Cortex of kidney (tissue), 1 donor: Measurements from ENCODE around the gene NOTO.
"Not testable (repeated sequence)": the region's sequence is repeated elsewhere in the genome, so short reads cannot be mapped to it uniquely, and the experiment has no call there.

Source experiments
- DNase-seq: peaks from one replicate; lab custom pipeline; 2025; lab: John Stamatoyannopoulos, UW

The NOTO gene, protein sequence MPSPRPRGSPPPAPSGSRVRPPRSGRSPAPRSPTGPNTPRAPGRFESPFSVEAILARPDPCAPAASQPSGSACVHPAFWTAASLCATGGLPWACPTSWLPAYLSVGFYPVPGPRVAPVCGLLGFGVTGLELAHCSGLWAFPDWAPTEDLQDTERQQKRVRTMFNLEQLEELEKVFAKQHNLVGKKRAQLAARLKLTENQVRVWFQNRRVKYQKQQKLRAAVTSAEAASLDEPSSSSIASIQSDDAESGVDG

DNA sequence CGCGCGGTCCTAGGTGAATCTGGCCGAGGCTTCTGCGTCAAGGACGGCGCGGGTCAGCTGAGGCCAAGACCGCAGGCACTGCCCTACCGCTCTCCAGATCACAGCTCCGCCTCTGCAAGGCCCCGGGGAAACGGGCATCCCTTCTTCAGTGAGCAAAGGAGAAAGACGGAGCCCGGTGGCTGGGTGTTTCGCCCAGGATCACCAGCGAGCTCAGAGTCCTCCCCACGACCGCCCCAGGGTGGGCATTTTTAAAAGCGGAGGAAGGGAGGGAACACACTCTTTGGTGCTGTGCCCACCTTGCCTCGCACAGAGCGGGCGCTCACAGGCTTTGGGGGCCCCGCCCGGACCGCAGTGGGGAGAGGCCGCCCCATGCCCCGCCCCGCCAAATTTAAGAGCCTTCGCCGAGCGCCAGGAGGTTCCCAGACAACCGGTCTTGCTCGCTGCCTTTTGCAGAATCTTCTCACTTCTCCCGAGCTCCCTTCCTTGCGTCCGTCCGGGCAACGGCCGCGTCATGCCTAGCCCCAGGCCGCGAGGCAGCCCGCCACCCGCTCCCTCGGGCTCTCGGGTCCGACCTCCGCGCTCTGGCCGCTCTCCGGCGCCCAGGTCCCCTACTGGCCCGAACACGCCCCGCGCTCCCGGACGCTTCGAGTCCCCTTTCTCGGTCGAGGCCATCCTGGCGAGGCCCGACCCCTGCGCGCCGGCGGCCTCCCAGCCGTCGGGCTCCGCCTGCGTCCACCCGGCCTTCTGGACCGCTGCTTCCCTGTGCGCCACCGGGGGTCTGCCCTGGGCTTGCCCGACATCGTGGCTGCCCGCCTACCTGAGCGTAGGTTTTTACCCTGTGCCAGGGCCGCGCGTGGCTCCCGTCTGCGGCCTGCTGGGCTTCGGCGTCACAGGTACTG is at the start of gene NOTO:
TSS of gene NOTO (plus strand) at position 419 of the 899 bp plus-strand sequence. CDS start at position 512, 93 bp downstream.
- no peak for DNase-seq

DNA sequence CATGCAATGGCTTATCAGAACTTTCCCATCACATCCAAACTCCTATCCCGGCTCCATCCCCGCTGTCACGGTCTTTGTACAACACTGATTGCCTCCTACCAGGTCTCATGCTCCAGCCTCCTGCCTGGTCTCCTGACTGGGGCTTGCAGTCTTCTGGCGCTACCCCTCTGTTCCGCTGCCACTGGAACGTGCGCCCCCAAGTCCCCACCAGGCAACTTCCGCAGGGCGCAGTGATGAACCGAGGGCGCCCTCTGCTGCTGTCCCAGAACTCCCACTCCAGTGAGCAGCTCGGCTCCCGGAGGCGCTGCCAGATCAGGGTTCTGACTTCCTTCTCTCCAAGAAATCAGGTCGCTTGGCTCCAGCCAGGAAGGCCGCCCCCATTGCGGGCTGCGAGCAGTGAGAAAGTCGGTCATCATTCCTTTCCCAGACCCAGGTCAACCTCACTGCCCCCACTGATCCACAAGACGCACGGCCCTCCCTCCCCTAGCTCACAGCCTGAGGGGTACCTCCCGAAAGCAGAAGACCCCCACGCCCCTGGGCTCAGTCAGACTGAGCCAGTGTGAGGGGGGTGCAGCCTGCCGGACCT is 45.7 kb upstream of the NOTO start:
- DNase-seq = no peak

DNA sequence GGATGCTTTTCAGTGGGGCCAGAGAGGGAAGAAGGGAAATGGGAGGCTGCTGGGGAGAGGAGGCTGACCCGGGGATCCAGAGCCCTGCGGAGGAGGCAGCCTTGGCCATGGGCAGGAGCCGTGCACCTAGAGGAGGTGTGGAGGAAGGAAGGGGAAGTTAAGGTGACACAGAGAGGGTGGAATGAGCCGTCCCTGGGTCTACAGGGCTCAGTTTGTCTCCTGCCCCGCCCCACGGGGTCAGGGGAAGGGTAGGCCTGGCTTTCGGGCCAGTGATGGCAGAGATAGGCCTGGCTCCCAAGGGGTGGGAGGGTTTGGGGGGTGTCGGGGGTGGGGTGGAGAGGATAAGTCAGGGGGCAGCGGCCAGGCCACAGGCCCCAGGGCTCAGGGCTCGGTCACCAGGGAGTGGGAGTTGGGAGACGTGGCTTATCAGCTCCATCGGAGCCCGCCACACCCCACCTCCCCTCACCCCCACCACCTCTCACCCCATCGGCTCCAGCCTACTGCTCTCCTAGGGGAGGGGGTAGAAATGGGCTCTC is 39.5 kb upstream of the NOTO start:
- no peak for DNase-seq

DNA sequence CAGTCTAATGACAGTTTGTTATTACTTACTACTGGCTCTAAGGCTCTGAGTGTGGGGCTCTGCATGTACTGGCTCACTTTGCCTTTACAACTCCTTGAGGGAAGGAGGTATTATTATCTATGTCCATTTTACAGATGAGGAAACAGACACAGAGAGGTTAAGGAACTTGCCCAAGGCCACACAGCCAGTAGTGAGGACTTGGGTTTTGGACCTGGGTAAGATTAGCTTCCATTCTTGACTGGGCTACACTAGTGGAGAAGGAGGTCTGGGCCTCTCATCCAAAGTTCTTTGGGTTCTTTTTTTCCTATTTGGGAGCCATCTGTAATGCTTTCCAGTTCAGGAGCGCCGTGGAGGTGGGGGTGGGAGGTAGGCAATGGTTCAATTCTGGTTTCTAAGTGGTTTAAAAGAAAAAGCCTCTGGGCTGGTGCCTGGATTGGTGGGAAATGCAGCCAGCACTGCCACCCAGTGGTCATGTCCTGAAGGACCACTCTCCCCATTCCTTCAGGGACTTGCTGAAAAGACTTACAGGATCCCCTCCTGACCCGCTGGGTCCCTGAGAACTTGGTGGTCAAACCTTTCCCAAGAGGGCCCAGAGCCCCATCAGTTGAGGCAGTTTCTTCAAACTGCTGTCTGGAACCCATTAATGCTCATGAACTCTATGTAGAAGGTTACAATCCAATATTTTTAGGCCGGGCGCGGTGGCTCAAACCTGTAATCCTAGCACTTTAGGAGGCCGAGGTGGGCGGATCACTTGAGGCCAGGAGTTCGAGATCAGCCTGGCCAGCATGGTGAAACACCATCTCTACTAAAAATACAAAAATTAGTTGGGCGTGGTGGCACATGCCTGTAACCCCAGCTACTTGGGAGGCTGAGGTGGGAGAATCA is 38.6 kb upstream of the NOTO start:
- DNase-seq = no peak

DNA sequence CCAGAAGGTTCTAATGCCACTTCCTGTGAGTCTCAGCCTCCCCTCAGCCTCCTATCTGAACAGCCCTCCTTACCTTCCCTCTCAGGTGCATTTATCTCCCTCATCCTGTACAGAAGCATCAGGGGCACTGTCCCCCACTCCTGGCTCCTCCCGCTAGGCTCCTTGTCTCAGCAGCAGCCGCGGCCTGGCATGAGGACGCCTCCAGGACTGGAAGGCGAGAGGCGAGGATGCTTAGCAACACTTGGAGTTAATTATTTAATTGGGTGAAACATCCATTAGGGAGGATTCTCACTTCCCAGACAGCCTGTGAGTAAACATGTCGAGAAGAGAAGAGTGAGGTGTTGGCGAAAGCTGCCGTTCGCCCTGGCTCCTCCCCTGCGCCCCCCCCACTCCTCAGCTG is 36.4 kb upstream of the NOTO start:
- not testable (repeated sequence) for DNase-seq

DNA sequence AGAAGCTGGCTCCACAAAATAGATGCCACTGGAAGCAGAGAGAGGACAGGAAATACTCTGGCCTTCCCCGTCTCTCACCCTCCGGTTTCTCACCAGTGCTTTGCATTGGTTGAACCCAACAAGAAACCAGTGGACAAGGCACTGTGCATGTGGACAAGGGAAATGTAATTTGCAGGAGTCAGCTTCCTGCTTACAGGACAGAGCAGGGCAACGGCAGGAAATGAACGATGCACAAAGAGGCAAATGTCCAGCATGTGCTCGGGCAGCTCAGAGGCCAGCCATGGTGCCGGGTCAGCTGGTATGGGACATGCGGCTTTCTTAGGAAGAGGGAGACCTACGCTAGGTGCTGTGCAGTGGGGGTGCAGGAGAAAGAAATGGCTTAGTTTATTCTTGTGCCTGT is 35.6 kb upstream of the NOTO start:
- DNase-seq = not testable (repeated sequence)

DNA sequence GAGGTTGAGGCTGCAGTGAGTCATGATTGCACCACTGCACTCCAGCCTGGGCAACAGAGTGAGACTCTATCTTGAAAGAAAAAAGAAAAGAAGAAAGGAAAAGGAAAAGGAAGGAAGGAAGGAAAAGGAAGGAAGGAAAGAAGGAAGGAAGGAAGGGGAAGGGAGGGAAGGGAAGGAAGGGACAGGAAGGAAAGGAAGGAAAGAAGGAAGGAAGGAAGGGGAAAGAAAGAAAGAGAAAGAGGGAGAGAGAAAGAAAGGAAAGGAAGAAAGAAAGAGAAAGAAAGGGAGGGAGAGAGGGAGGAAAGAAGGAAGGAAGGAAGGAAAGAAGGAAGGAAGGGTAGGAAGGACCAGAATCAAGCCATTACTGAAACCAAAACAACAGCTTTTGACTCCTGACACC is 34.0 kb upstream of the NOTO start:
- not testable (repeated sequence) for DNase-seq

DNA sequence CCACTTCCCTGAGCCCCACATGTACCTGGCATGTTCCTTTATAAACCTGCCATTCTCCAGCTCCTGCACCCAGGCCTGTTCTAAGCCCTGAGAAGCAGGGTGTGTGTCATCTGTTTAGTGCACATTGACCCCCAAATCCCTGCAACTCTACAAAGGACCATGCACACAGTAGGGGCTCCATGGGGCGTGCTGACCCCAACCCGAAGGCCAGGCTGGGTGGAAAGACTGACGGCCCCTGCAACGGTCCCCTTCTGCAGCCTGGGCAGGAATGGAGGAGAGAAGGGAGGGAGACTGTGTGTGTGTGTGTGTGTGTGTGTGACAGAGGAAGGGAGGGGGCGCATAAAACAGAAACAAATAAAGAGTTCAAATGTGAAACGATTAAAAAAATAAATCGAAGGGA is 32.0 kb upstream of the NOTO start:
- DNase-seq = not testable (repeated sequence)

DNA sequence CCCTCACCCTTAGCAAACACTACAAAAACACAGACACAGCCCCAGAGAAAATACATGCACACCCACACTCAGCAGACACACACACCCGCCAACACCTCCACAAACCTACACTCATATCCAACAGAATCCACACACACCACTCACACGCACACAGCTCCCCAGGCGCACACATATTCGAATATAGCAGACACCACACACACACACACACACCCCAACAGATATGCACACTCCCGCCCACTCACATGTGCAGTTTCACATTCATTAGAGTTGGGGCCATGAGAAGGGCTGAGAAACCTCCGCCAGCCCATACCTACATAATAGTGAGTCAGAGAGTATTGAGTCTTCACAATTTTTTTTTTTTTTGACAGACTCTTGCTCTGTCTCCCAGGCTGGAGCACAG is 29.4 kb upstream of the NOTO start:
- no peak for DNase-seq

DNA sequence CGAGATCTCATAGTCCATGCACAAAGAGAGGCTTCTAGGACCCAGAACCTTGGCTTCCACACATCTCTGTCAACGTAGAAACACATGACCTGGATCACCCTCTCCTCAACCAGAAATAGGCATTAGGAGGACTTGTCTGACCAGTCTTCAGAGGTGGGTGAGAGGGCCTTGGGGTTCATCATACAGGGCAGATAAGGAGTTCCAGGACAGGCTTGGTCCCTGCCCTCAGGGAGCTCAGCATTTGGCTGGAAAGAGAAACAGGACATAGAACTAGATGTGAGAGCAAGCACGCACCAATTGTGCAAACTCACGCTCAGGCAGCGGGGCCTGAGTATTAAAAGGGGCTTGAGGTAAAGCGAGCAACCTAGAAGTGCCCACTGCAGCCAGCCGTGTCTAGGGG is 28.6 kb upstream of the NOTO start:
- no peak for DNase-seq

DNA sequence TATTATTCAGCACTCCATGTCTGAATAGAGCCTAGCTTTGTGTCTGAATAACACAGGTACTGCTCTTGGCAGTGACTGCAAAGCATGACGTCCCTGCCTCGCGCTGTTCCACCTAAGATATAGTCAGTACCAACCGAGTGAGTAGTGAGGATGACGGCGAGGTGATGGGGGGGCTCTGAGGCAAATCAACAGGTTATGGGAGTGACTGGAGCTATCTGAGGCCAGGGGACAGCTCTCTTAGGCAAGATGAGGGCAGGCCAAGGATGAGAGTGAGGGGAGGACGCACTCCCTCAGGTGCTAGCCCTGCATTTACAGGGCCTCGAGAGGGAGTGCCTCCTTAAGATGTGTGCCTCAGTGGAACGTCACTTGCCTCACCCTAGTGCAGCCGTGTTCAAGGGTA is 28.1 kb upstream of the NOTO start:
- DNase-seq = no peak

DNA sequence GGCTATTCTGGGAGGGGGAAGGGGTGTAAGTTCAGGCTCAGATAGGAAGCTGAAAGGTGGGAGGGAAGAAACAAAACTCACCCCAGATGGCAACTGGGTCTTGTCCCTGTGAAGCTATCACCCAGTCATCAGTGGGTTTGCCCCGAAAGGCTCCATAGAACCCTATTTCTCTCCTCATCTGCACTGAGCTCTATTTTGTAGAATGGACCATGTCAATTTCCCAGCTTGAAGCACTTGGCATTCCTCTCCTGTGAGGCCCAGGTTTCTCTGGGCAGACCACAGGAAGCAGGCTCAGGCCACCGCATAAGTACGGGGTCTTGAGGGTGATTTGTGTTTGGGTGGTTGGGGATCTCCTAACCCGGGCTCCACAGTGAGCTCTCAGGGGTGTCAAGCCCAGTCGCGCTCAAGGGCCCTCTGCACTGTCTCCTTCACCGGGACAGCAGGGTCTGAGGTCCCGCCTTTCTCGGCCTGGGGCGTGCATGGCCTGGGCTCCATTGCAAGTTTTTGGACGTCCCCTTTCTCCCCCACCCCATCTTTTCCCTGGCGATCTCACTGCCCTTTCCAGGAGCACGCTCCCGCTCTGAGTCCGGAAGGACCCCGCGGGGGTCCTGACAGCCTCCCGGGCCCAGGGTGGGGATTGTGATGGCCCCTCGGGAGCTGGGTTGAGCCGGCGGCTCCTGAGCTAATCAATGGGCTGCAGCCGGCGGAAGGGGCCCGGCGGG is 27.3 kb upstream of the NOTO start:
- no peak for DNase-seq

DNA sequence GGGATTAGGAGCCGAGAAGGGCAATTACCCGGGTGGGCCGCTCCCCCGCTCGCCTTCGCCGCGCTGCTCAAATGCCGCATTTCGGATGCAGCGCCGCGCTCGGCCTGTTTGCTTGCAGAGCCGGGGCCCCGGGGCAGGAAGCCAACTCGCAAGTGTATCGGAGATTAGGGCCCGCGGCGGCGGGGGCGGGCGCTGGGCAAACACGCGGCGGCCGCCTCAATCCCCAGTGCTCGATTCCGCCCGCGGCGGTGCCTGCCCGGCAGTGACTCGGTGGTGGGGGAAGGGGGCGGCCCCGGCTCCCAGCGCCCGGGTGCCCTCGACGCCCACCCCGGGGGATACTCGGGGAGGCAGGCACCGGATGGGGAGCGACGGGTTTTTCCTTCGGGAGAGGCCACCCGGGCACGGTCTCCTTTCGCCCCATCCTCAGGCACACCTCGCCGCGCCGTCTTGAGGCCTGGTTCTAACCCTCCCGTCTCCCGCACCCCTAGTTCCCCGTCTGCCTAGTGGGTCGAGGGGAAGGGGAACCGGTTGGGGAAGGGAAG is 26.6 kb upstream of the NOTO start:
- no peak for DNase-seq

DNA sequence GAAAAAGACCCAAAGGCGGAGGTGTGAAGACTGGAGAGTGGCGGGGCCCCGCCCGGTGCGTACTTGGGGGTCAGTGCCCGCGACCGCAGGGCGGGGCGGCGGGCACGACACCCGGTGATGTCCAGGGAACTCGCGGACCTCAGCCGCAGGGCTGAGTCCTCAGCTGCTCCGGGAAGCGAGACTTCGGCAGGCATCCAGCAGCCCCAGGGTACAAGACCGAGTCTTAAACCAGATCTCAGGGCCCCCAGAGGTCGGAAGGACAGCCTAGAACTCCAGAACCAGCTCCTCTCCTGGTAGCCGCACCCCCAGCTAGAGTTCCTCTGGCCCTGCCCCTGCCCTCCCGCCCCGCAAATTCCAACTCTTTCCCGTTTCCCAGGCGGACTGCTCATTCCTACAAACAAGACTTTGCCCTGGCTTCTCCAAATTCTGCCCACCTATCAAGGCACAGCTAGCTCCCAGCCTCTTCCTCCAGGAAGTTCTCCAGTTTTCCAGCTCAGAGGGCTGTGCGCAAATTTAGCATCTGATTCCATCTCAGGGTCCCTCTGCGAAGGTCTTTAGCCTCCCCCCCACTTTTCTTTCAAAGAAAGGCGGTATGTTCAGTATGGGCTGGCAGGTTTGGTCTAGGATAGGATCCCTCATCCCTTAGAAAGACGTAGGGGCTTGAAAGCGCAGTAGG is 26.0 kb upstream of the NOTO start:
- no peak for DNase-seq

DNA sequence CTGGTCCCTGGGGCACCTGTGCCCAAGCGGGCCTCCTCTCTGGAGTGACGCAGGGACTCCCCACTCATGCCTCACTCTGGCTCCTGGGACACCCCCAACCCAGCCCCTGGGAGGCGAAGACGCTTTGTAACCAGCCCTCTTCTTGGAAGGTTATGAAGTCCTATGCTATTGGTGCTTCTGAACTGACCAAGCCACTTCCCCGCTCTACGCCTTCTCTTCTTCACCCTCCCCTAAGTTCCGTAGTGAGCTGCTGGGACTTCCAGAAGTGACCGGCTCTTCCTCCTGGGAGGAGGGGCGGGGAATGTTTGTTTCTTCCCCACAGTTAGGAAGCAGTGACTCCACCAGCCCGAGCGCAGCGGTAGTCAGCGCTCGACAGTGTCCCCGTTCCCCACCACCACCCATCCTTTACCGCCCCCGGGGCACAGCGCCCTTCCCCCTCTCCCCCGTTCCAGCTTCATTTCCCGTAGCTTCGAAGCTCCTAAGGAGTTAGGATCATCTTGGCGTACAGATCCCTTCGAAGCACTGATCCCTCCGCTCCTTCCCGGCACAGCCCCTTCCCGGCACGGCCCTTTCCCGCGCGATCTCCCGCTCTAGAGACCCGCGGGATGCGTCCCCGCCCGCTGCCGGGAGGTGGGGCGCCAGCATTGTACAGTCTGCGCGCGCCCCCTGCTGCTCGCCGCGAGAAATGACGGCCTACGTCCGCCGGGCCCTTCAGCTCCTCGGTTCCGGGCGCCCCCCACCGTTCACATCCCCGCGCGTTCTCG is 25.3 kb upstream of the NOTO start:
- no peak for DNase-seq

DNA sequence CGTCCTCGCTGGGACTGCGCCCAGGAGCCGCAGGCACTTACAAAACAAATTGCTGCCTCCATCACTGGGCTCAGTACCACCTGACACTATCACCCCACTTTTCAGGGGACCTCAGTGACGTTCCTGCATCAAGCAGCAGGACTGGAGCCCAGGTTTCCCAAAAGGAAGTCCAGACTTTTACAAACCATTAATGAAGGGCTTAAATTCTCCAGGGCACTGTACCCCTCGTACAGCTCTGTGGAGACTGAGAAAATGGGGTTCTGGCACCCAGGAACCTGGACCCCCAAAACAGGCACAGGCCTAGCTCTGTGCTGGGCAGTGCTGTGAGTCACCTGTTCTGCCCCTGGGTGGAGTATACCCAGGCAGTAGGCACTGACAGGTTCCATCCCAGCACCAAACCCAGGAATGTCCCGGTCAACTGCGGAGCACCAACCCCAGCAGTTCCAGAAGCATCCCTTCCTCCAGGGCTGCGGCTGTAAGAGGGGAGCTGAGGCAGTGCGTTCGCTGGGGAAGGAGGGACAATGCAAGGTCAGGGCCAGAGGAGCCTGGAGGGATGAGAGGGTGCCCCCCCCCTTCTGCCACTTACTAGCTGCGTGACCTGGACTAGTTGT is 24.6 kb upstream of the NOTO start:
- DNase-seq = no peak

DNA sequence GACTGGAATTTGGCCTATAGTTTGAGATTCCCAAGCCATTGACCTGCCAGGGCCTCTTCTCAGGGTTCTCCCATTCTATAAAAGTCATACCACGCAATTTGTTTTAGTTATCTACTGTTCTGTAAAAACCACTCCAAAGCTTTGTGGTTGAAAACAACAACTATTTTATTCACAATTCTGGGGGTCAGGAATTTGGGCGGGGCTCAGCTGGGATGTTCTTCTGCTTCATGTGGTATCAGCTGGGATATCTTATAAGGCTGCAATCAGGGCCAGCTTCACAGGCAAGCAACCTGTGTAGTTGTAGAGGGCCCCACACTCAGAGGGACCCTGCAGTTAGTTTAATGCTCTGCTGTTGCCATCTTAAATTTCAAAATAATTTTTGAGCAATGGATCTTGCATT is 16.4 kb upstream of the NOTO start:
- no peak for DNase-seq

DNA sequence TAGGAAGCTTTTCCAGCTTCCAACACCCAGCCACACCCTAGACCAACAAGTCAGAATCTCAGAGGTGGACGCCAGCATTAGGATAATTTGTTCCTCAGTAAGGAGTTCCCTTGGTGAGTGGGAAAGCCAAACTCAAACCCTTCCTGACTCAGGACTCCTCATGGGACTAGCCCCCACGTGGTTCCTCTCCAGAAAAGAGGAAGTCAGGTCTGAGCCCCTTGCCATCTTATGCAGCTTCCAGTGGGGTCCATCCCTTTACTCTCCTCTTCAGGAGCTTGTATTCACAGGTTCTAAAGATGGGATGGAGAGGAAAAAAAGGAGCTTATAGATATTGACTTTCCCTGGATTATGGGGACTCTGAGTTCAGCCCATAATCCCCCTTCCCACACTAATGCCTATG is 14.8 kb upstream of the NOTO start:
- no peak for DNase-seq

DNA sequence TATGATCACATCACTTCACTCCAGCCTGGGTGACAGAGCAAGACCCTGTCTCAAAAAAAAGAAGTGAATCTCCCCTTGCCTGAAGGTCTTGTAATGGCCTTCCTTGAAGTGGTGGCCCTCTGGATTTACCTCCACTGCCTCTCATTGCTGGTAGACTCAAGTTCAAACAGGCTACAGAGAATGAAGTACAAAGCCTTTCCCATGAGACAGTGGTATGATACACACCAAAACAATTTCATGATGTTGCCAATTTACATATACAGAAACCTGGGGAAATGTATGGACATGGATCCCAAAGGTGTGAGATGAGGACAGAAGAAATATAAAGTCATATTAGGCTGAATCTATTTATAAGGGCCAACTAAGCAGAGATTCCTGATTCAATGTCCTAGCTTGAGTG is 4.8 kb upstream of the NOTO start:
- no peak for DNase-seq
